Activated T-cell treated with anti-CD3 and anti-CD28 coated beads, Interleukin-2, amount 50 U/mL, for 72 hours (primary cell): ENCODE results near the gene LUC7L3. TPM values are rescaled to one million over a fixed set of nuclear protein-coding genes. Genes with fewer than 3 reads are reported as not detected.
"Not testable (repeated sequence)": the region's sequence is repeated elsewhere in the genome, so short reads cannot be mapped to it uniquely, and the experiment has no call there.

Experiments
- ATAC-seq, 2 donors: fragments of 150-1000 bp; cut with Tn5 transposase; replicated peaks in 1 of 2; 2 replicates each; pipeline ENCODE4 v1.10.0; 2021; ENCODE audit warnings: moderate library complexity in 2 of 2, mild to moderate bottlenecking in 1 of 2
- DNase-seq, 2 donors: peaks; one replicate each; pipeline ENCODE4 v3.0.0; 2021 to 2022; ENCODE audit warnings: mixed read lengths in 1 of 2
- H3K27ac Mint-ChIP-seq: one replicate; pipeline ENCODE4 v1.8.0; 2022; ENCODE audit warnings: mild to moderate bottlenecking, moderate library complexity, mixed read lengths
- H3K27me3 Mint-ChIP-seq: one replicate; pipeline ENCODE4 v1.8.0; 2022; ENCODE audit warnings: low read depth, mixed read lengths
- H3K36me3 Mint-ChIP-seq, 2 donors: one replicate each; pipeline ENCODE4 v1.8.0; 2022; ENCODE audit warnings: mixed read lengths in 2 of 2, mild to moderate bottlenecking in 1 of 2; ENCODE audit not compliant: insufficient read depth in 2 of 2
- H3K4me1 Mint-ChIP-seq: one replicate; pipeline ENCODE4 v1.8.0; 2022; ENCODE audit warnings: low read depth, mixed read lengths
- H3K4me3 Mint-ChIP-seq, 2 donors: one replicate each; pipeline ENCODE4 v1.8.0; 2022; ENCODE audit warnings: mild to moderate bottlenecking in 2 of 2, mixed read lengths in 2 of 2, moderate library complexity in 2 of 2
- H3K9me3 Mint-ChIP-seq, 2 donors: one replicate each; pipeline ENCODE4 v1.8.0; 2022; ENCODE audit warnings: mixed read lengths in 2 of 2
- total RNA-seq, 2 donors: library from RNA; stranded (reverse); gene quantifications; one replicate each; pipeline ENCODE4 v1.2.3, GENCODE V29; 2022

Gene LUC7L3
- total RNA-seq, 2 donors from 2014 or later: 148 to 190 TPM

DNA sequence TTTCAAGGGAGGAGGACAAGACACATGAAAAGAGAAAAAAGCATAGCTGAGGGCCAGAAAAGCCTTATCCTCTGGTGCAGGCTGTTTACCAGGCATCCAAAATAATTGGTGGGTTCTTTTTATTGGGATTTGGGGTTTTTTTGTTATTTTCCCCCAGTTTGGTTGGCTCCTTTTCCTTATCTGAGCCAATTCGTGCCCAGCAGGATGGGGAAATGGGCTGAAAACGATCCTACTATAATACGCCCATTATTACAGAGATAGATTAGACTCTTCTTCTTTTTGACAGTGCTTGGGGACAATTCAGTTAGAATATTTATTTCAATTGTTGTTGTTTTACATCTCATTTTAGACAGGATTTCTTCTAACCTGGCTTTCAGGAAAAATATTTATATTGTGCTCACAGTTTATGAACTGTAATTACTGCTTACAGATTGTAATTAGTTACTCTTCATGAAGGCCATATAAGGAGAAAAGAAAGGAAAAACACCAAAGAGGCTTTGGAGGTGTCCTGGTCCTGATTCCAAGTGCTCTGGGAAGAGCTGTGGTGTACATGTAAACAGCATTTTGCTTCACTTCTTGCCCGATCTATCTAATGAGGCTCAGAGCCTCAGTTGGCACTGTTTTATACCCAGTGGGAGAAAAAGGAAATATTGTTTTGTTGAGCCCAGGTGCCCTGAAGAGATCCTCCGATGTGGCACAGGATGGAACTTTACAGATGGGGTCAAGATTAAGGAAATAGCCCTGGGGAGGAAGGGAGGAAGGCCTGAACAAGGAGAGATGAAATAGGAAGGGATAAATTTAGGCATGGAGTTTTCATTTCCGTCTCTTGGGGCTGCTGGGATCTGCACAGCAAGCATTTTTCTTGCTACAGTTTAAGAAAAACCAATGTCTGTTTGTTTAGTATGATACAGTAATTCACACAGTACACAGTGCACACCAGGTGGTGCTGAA, 11.1 kb upstream of the LUC7L3 start:
- H3K27ac Mint-ChIP-seq: peak overlapping the region; percentile 93
- no peaks in the 10 kb centered on the region for H3K9me3 Mint-ChIP-seq
- H3K4me1 Mint-ChIP-seq: peaks cover 54% of the 10 kb centered on the region
- no peak for ATAC-seq
- H3K27me3 Mint-ChIP-seq: no peaks in the 10 kb centered on the region
- peaks cover 3 to 8% of the 10 kb centered on the region in 2 donors for H3K36me3 Mint-ChIP-seq
- H3K4me3 Mint-ChIP-seq: peak overlapping the region; percentile 84 to 87
- DNase-seq: no peak

DNA sequence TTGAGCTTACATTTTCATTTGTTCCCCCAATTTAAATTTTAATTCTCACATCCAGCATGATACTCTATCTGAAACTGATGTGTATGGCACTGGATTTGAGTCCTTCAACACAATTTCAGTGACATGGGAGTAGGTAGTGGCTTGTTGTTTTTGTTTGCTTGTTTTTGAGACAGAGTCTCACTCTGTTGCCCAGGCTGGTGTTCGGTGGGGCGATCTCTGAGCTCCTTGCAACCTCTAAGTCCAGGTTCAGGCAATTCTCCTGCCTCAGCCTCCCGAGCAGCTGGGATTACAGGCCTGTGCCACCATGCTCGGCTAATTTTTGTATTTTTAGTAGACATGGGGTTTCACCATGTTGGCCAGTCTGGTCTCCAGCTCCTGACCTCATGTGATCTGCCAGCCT, 10.3 kb upstream of the LUC7L3 start:
- Mint-ChIP-seq H3K4me1 (peaks cover 47% of the 10 kb centered on the region), H3K4me3 (peak overlapping the region; percentile 84 to 87), H3K27ac (peak overlapping the region; percentile 93)

DNA sequence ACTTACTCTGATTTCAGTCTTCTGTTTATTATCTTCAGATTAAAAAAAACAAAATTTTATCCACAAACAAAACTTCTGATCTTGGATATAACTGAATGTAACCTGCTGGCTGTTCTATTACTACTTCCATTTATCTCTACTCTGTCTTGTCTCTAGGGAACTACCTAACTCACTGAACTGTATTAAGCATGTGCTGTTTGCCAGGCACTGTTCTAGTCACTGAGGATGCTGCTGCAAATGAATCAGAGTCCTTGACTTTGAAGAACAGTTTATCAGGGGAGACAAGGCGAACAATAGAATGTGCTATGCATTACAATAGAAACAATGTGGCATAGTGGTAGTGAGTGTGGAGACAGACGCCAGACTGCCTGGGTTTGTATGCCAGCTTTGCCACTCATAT, 9.4 kb upstream of the LUC7L3 start:
- Mint-ChIP-seq H3K27me3 (no peaks in the 10 kb centered on the region), H3K9me3 (no peaks in the 10 kb centered on the region), H3K27ac (peak overlapping the region; percentile 86), H3K4me3 (peak overlapping the region; percentile 13 to 87), H3K36me3 (peaks cover 1 to 2% of the 10 kb centered on the region in 2 donors), H3K4me1 (peaks cover 39% of the 10 kb centered on the region)
- DNase-seq: no peak
- no peak for ATAC-seq

More for the DNA sequence above, 10.3 kb upstream of the LUC7L3 start:
- DNase-seq, H3K9me3 Mint-ChIP-seq, H3K36me3 Mint-ChIP-seq, ATAC-seq, H3K27me3 Mint-ChIP-seq: not testable (repeated sequence)

DNA sequence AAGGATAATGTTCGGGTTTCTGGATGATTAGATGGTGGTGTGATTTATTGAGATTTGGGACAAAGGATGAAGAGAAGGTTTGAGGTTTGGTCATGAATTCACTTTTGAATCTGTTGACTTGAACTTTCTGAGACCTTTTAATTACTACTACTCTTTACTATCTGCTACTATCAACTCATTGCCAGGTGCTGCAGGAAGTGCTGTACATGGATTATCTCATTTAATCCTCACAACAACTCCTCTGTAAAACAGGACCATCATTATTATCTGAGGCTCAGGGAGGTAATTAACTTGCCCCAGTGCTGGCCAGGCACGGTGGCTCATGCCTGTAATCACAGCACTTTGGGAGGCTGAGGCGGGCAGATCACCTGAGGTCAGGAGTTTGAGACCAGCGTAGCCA, 8.8 kb upstream of the LUC7L3 start:
- no peaks in the 10 kb centered on the region for H3K27me3 Mint-ChIP-seq
- no peak overlapping the region for H3K4me3 Mint-ChIP-seq
- peak overlapping the region; percentile 86 for H3K27ac Mint-ChIP-seq
- H3K36me3 Mint-ChIP-seq: peaks cover 0 to 1% of the 10 kb centered on the region in 2 donors
- no peaks in the 10 kb centered on the region for H3K9me3 Mint-ChIP-seq
- DNase-seq (no peak), ATAC-seq (no peak)
- H3K4me1 Mint-ChIP-seq: peaks cover 33% of the 10 kb centered on the region

DNA sequence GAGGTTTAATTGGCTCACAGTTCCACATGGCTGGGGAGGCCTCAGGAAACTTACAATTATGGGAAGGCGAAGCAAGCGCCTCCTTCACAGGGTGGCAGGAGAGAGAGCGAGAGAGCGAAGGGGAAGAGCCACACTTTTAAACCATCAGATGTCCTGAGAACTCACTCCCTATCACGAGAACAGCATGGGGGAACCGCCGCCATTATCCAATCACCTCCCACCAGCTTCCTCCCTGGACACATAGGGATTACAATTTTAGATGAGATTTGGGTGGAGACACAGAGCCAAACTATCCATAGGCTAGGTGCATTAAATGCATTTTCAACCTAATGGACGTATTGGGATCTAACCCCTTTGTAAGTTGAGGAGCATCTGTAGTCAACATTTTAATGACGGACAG, 6.8 kb upstream of the LUC7L3 start:
- DNase-seq (no peak), ATAC-seq (no peak)
- H3K9me3 Mint-ChIP-seq: no peaks in the 10 kb centered on the region
- H3K4me1 Mint-ChIP-seq: peaks cover 28% of the 10 kb centered on the region
- no peak overlapping the region for H3K27ac Mint-ChIP-seq
- H3K4me3 Mint-ChIP-seq: no peak overlapping the region
- no peaks in the 10 kb centered on the region for H3K36me3 Mint-ChIP-seq
- no peaks in the 10 kb centered on the region for H3K27me3 Mint-ChIP-seq

DNA sequence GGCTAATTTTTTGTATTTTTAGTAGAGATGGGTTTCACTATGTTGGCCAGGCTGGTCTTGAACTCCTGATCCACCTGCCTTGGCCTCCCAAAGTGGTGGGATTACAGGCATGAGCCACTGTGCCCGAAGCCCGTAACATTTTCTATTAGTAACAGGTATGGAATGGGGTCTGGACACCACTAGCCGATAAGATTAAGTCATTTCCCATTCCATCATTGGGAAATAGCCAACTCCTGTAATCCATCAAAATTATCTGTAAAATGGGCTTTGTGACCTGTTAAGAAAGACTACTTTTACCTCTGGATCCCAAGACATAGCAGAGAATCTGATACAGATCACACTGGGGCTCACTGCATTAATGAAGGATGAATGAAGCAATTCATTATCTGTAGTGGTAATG, 3.9 kb upstream of the LUC7L3 start:
- no peak overlapping the region for H3K4me3 Mint-ChIP-seq
- H3K27me3 Mint-ChIP-seq: no peaks in the 10 kb centered on the region
- no peak for DNase-seq
- H3K9me3 Mint-ChIP-seq: no peaks in the 10 kb centered on the region
- peaks cover 8% of the 10 kb centered on the region for H3K4me1 Mint-ChIP-seq
- H3K27ac Mint-ChIP-seq: no peak overlapping the region
- H3K36me3 Mint-ChIP-seq: peaks cover 2 to 7% of the 10 kb centered on the region in 2 donors
- no peak for ATAC-seq

DNA sequence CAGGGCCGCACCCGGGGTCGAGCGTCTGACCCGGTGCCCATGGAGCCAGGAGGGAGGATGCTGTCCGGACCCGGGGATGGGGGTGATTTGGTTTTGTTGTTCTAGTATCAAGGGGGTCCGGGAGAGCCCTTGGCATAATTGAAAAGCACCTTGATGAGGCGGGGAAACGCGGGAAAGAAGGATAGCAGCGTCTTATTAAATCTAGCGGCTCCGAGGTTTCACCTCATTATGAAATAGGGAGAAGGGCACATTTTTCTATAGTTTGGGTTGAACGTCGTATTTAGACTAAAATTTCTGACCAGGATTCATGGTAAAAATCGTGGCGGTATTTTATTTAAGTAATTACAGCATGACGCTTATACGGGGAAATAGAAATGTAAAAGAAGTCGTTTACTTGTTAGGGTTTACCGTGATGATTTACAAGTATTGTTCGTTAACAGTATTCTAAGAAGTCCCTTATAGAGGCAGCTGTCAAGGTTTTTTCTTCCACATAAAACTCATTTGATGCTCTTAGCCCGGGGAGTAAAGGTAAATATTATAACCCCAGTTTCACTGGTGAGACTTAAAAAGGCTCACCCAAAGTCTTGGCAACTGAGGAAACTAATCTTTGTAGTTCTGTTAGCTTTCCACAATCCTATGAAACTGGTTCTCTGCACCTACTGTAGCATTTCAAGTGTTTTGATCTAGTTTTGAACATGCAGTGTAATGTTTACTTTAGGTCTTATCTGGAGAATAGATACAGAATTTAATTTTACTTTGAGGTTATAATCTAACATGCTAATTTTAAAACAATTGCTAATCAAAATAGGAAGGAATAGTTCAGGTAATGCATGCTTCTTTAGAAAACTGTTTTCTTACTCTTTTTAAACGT, 756 bp downstream of the LUC7L3 start:
- Mint-ChIP-seq H3K36me3 (peaks cover 4 to 10% of the 10 kb centered on the region in 2 donors), H3K27me3 (no peaks in the 10 kb centered on the region), H3K9me3 (no peaks in the 10 kb centered on the region), H3K4me1 (peaks cover 25% of the 10 kb centered on the region), H3K27ac (peak overlapping the region; percentile 96), H3K4me3 (peak overlapping the region; percentile 92 to 97)
- DNase-seq (no peak), ATAC-seq (no peak)

DNA sequence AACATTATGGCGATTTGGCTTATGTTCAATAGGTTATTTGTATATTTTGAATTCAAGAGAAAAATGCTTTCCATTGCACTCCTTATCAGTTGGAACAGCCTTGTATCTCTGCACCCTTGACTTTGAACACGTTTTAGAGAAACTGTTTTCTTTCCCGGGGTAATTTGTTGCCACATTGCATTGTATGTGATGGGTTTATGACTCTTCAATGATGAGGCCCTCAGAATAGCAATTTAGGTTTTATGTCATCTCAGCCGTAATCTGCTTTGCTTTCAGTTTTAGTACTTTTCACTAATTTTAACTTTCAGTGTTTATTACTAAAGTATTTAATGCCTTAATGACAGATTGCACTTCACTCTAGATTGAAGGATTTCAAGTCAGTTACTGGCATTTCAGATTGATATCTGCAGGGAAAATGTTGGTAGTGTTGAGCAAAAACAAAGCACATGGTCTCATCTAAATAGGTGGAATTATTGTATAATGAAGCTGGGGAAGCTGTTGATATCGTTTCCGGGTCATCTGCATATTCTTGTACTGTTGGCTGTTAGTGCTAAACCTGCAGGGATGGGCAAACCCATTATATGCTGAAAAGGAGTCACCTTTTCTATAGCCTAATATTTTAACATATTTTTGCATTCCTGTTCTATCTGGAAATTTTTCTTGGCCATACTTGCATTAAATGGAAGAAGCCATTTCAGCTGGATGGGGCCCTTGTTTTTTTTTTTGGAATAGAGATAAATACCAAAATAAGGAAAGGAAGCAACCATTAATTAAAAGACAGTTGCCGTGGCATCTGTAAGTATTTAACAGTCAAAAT, 2.0 kb downstream of the LUC7L3 start:
- ATAC-seq (no peak), DNase-seq (no peak)
- H3K36me3 Mint-ChIP-seq: peaks cover 4 to 10% of the 10 kb centered on the region in 2 donors
- H3K27me3 Mint-ChIP-seq: no peaks in the 10 kb centered on the region
- H3K4me1 Mint-ChIP-seq: peaks cover 32% of the 10 kb centered on the region
- H3K27ac Mint-ChIP-seq: peak overlapping the region; percentile 96
- peak overlapping the region; percentile 92 to 97 for H3K4me3 Mint-ChIP-seq
- H3K9me3 Mint-ChIP-seq: no peaks in the 10 kb centered on the region

DNA sequence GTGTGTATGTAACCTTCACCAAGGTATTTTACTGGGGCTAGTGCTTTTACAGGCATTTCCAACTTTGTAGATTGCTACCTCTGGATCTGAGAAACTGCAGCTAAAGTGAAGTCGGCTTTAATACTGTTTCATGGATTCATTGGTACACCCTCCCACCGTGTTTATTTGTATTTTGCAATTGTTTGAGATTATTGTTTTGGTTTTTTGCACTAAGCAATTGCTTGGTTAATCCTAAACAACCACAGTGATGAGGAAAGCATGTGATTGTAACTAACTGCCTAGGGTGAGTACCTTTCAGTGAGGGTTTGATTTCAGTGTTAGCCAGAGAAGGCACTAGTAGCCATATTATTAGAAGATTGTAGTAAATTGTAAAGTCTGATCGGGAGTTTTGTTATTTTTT, 3.3 kb downstream of the LUC7L3 start:
- peak overlapping the region; percentile 92 to 97 for H3K4me3 Mint-ChIP-seq
- H3K4me1 Mint-ChIP-seq: peaks cover 40% of the 10 kb centered on the region
- DNase-seq: no peak
- ATAC-seq: no peak
- H3K27me3 Mint-ChIP-seq: no peaks in the 10 kb centered on the region
- H3K36me3 Mint-ChIP-seq: peaks cover 4 to 13% of the 10 kb centered on the region in 2 donors
- H3K9me3 Mint-ChIP-seq: no peaks in the 10 kb centered on the region
- peak overlapping the region; percentile 71 for H3K27ac Mint-ChIP-seq

DNA sequence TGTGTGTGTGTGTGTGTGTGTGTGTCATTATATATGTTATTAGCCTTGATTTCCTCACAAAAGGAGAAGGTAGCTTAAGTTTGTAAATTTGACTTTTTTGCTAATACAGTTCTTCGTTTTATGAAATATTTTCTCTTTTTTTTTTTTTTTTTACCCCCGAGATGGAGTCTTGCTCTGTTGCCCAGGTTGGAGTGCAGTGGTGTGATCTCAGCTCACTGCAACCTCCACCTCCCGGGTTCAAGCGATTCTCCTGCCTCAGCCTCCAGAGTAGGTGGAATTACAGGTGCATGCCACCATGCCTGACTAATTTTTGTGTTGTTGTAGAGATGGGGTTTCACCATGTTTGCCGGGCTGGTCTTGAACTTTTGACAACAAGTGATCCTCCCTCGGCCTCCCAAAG, 5.2 kb downstream of the LUC7L3 start:
- not testable (repeated sequence) for ATAC-seq, H3K9me3 Mint-ChIP-seq, DNase-seq, H3K27ac Mint-ChIP-seq, H3K27me3 Mint-ChIP-seq
- H3K4me1 Mint-ChIP-seq: peaks cover 58% of the 10 kb centered on the region
- H3K36me3 Mint-ChIP-seq: peaks cover 4 to 11% of the 10 kb centered on the region in 2 donors
- peak overlapping the region in 1 of 2 donors; percentile 12 for H3K4me3 Mint-ChIP-seq

DNA sequence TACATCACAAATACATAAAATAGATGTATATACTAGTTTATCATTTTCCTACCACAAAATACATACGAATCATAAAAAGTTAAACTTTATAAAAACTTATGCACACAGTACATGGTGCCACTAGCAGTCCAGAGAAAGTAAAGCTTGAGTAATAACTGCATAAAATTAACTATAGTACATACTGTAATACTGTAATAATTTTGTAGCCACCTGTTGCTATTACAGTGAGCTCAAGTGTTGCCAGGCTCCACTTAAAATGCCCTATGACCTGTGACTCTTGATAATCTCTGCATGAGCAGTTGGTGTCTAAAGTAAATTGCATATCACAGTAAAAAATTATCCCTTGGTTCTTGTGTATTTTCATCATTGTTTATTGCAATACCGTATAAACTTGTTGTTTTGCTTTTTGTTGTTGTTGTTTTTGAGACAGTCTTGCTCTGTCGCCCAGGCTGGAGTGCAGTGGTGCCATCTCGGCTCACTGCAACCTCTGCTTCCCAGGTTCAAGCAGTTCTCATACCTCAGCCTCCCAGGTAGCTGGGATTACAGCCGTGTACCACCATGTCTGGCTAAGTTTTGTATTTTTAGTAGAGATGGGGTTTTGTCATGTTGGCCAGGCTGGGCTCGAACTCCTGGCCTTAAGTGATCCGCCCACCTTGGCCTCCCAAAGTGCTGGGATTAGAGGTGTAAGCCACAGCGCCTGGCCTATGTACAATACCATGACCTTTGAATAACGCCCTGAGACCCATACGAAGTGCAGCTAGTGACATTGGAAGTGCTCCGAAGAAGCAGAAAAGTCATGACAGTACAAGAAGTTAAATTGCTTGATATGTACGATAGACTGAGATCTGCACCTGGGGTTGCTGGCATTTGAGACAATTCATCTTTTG, 6.6 kb downstream of the LUC7L3 start:
- Mint-ChIP-seq H3K36me3 (peaks cover 2 to 3% of the 10 kb centered on the region in 2 donors), H3K4me3 (peak overlapping the region in 1 of 2 donors; percentile 27), H3K27me3 (no peaks in the 10 kb centered on the region), H3K27ac (peak overlapping the region; percentile 56), H3K4me1 (peaks cover 68% of the 10 kb centered on the region), H3K9me3 (no peaks in the 10 kb centered on the region)
- no peak for DNase-seq
- no peak for ATAC-seq

DNA sequence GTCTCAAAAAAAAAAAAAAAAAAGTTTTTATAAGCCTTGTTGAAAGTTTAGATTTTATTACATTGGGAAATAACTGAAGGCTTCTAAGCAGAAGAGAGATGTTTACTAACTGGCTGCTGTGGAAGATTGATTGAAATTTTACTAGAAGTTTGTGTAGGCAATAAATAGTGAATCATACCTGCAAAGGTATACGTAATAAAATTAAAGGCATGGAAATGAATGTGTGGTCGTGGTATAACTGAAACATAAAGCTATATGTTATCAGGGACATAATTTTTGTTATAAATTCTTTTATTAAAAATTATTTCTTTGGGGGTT, 8.7 kb downstream of the LUC7L3 start:
- Mint-ChIP-seq H3K27me3 (no peaks in the 10 kb centered on the region), H3K27ac (peak overlapping the region; percentile 94), H3K4me3 (peak overlapping the region; percentile 34 to 81), H3K36me3 (peaks cover 0 to 8% of the 10 kb centered on the region in 2 donors), H3K4me1 (peaks cover 67% of the 10 kb centered on the region), H3K9me3 (no peaks in the 10 kb centered on the region)
- DNase-seq (no peak), ATAC-seq (no peak)
